ENCODE results near the gene CLEC2A.

- TF ChIP-seq EP300 (IDR thresholded peaks at IDR 0.05), result no peak
- TF ChIP-seq CTCF (IDR thresholded peaks at IDR 0.05), result no peak
- no peak for TF ChIP-seq POLR2A (IDR thresholded peaks at IDR 0.05)
Observed at GRCh38 chr12:9960590-9960989, 28.4 kb upstream of the CLEC2A start.

All from tibial nerve (tissue), 4 donors.